ENCODE results near the gene CDK5R1.

Gene CDK5R1

DNA sequence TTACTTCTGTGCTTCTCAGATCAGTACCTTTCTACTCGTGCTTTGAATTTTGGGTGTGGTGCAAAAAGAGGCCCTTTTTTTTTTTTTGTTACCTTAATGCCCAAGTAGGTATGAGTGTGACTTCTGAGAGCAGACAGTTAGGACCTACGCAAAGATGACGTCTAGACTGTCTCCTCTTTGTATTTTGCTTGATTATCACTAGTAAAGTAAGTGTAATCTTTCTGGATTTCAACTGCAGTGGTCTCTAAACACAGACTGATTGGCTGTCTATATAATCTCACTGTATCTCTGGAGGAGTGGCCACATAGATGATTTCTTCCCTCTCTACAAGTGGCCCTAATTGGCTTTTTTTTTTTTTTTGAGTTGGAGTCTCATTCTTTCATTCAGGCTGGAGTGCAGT lies 11.5 kb upstream of the CDK5R1 start:
- DNase-seq, result no peak

GRCh38 chr17:32477220-32477619 lies 9.6 kb upstream of the CDK5R1 start:
- DNase-seq, result no peak

GRCh38 chr17:32479074-32479617 lies 7.6 kb upstream of the CDK5R1 start:
- DNase-seq, result no peak

DNA sequence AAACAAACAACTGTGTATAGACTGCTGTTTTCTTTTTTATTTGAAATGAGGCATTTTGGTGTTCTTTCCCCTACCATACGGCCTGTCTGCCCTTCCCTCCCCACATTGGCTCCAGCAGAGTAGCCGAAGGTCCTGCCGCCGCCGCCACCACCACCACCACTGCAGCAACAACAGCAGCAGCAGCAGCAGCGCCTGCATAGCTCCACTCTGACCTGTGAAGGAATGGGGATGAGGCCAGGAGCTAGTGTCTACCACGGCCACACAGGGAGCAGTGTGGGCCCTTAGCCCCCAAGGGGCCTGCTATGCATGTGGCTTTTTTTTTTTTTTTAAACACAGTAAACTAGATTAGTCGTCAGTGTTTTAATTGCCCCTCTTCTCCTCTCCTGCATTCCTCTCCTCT lies 5.6 kb upstream of the CDK5R1 start:
- no peak for DNase-seq

GRCh38 chr17:32482568-32483320 lies 4.0 kb upstream of the CDK5R1 start:
- DNase-seq, result no peak

DNA sequence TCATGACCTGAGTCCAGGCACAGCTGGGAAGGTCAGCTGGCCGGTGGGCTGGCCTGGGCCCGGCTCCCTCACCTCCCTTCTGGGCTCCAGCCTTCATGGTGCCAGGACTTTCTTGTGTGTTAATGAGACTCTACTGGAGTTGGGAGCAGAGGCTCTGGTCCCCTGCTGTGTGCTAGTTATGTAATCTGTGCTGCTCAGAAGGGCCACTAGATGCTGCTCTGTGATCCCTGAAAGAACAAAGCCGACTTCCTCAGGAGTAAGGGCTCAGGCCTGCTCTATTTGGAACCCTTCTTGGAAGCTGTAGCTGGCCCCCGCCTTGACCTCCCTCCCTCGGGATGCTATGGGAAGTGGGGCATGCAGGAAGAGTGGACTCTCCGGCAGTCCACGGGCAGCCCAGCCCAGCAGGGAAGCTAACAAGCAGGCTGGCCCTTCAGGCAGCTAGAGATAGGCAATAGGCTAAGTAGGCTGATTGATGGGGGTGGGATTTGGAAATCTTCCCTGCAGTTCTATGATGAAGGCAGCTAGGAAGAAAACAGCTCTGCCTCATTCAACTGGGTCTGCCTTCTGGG lies 3.3 kb upstream of the CDK5R1 start:
- DNase-seq, result peak; percentile 78

- no peak for DNase-seq
Measured at GRCh38 chr17:32484041-32484461, 2.7 kb upstream of the CDK5R1 start.

DNA sequence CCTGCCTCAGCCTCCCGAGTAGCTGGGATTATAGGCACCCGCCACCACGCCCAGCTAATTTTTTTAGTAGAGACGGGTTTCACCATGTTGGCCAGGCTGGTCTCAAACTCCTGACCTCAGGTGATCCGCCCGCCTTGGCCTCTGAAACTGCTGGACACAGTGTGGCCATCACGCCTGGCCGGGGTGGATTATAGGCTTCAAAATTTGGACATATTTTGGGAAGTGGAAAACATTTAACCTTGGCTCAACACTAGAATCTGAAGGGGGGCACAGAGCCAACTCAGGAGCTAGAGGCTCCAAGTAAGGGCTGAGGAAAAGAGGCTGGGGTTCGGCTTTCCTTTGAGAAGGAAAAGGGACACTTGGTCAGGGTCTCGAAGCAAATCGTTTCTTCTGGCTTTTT lies 2.2 kb upstream of the CDK5R1 start:
- DNase-seq, result no peak

DNA sequence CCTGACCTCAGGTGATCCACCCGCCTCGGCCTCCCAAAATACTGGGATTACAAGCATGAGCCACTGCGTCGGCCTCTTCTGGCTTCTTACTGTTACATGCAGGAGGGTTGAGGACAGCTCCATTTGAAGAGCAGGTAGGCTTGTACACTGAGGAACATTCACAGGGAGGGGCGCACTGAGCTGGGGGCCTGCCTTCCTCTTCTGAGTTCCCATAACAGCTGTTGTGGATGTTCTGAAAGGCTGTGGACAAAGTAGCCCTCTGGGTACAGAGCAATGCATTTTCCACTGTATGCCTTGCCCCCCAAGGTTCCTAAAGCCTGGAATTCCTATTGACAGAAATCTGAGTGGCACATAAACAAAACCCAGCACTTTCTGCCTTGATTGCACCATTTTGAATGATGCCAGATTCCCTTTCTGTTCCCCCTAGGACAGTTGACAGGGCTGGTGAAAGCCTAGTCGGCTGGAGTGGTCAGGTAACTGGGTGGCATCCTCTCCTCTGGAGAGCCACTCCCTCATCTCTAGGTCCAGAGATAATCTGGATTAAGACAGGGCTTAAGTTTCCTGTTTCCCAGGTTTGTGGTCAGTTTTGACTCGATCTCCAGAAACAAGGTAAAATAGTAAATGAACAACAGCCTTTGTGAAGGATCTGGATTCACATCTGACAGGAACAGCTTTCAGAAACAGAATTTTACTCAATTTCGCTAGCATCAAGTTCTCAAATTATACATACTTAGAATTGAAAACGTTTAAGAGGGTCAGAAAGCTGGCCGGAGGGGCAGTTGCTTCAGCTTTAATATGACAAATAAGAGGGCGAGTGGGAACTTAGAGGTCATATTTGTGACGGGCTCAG lies 1.3 kb upstream of the CDK5R1 start:
- no peak for DNase-seq

GRCh38 chr17:32486111-32486700 lies 587 bp upstream of the CDK5R1 start:
- DNase-seq, result peak; percentile 92

DNA sequence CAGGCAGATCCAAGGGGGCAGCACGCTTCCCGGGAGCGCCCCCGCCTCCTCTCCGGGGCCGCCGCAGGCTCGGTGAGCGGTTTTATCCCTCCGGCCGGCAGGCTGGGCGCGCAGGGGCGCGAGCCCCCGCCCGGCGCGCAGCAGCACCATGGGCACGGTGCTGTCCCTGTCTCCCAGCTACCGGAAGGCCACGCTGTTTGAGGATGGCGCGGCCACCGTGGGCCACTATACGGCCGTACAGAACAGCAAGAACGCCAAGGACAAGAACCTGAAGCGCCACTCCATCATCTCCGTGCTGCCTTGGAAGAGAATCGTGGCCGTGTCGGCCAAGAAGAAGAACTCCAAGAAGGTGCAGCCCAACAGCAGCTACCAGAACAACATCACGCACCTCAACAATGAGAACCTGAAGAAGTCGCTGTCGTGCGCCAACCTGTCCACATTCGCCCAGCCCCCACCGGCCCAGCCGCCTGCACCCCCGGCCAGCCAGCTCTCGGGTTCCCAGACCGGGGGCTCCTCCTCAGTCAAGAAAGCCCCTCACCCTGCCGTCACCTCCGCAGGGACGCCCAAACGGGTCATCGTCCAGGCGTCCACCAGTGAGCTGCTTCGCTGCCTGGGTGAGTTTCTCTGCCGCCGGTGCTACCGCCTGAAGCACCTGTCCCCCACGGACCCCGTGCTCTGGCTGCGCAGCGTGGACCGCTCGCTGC lies 832 bp downstream of the CDK5R1 start:
- DNase-seq, result no peak

GRCh38 chr17:32488177-32488542 lies 1.4 kb downstream of the CDK5R1 start:
- DNase-seq, result no peak

- DNase-seq, result no peak
Measured at GRCh38 chr17:32488604-32489180, 1.9 kb downstream of the CDK5R1 start.

DNA sequence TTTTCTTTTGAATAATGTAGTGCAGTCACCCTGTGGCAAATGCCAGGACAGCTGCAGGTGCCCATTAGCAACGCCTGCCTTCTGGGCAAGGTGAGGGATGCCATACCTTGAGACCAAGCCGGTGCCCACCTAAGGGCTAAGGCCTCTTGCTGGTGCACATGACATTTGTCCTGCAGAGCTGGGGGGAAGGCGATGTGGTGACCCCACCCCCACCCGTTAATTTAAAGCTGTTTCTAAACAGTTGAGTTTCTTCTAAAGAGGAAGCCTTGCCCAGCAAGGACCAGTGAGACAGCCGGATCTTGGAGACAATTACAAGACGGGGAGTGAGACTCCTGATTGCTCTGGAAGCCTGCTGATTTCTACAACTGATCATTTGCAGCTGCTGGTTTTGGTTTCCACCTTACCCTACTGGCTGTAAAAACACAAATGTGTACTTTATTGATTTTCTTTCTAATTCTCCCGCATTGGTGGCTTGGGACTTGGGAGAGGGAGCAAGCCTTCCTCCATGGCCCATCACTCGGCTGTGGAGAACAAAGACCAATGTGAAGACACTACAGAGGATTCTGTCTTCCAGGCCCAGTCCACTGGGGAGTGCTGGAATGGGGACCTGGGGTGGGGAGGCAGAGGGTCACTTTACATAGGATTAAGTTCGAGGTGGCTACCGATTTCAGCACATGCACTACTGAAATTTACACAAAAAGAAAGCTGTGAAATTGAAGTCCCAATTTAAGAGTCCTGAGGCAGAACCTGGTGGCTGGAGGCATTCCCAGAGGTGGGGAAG lies 2.7 kb downstream of the CDK5R1 start:
- no peak for DNase-seq

DNA sequence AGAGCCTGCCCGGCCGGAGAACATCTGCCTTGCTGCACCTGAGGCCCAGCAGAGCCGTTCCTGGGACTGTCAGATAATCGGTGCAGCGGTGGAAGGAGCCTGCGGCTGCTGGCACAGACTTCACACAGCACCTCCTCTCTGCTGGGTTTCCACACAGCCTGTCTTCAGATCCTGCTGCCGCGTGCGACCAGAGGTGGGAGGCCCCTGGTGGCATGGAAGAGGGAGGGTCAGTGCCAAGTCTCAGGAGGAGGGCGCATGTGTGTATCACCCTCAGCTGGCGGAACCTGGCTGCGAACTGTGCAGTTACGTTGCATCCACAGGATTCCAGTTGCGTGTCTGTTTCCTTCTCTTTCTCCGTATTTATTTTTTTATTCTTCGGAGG lies 3.3 kb downstream of the CDK5R1 start:
- no peak for DNase-seq

DNA sequence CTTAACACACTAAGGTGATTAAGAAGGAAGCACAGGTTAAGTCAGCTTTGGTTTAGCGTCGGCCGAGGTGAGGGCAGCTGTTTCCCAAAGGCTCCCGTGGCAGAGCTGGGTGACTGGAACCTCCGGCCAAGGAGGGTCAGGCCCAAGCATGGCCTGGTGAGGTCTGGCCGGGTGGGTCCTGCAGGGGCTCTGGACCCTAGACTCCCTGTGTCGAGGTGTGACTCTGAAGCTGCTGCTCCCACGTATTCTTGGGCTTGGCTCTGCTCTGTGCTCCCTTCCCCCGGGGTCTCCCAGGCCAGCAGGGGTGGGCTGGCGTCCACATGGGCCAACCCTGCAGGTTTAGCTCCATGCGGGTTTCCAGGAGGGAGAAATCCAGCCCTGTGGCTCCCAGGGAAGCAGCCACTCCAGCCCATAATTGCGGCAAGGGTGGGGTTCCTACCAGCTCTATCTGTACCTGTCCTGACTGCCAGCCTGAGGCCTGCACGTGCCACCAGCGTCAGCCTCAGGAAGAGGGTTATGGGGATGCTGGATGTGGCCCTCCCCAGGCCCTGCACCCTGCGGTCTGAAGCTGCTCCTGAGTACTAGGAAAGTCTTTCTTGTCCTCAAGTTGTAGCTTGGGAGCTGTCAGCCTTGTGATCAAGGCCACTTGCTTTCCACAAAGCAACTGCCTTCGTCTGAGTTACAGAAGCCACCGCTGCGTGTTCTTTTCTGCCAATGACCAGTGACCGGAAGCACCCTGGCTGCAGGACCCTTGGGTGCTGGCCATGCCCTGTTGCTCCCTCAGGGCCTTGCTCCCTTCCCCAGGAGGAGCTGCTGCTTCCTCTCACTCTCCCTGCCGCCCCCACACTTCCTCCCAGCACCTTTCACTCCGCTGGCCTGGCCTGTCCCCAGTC lies 4.8 kb downstream of the CDK5R1 start:
- no peak for DNase-seq

- no peak for DNase-seq
Measured at GRCh38 chr17:32492264-32492589, 5.4 kb downstream of the CDK5R1 start.

DNA sequence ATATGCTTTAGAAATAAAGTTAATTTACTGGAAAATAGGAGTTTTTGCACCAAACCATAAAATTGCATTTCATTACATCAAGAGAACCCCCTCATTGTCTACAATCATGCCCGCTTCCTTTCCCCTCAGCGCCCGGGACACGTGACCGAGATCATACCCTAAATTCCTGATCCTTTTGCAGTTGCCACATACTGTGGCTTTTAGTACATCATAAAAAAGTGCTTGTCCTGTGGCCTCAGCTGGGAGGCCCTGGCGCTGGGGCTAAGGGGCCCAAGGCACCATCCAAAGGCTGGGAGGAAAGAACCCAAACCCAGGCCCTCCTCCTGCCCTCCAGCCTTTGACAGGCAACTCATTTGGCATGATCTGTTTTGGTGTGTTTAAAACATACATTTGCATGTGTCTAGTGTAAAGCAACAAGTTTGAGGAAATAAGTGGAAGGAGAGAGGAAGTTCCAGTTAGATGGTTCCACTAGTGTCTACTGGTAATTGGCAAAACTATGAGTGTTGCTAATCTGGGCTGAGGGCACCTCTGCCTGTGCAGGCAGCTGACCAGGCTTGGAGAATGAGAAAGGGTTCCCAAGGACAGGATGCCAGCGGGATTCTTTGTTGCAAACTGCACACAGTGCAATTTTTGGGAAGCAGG lies 6.0 kb downstream of the CDK5R1 start:
- DNase-seq, result no peak

- DNase-seq, result no peak
Measured at GRCh38 chr17:32493571-32493970, 6.8 kb downstream of the CDK5R1 start.

- DNase-seq, result no peak
Measured at GRCh38 chr17:32493976-32494513, 7.3 kb downstream of the CDK5R1 start.

Data from NCI-H345 (cell line).